HT-29 (cell line): Measurements from ENCODE around the gene ARID3B. TPM values are rescaled to one million over a fixed set of nuclear protein-coding genes. Genes with fewer than 3 reads are reported as not detected.
"Not testable (repeated sequence)": the region's sequence is repeated elsewhere in the genome, so short reads cannot be mapped to it uniquely, and the experiment has no call there.

Experiments used
- DNase-seq: peaks from one replicate; pipeline ENCODE4 v3.0.0-alpha.2; 2015; ENCODE audit warnings: low spot score
- total RNA-seq: library from RNA; depleted of rRNA; stranded (reverse); fragments of >200 nt; shearing (Covaris generic); gene quantifications from 2 replicates; pipeline ENCODE4 v1.2.3, GENCODE V29; 2014

Gene ARID3B
- total RNA-seq, 1 experiment from 2014 or later = 4.4 TPM

- peak; percentile 86 for DNase-seq
Measured at GRCh38 chr15:74620636-74621545, 79.9 kb downstream of the ARID3B start.

- DNase-seq = no peak
Measured at GRCh38 chr15:74621546-74621920, 80.5 kb downstream of the ARID3B start.

- no peak for DNase-seq
Measured at GRCh38 chr15:74621936-74622335, 80.9 kb downstream of the ARID3B start.

- no peak for DNase-seq
Measured at GRCh38 chr15:74622758-74623157, 81.7 kb downstream of the ARID3B start.

GRCh38 chr15:74624020-74624602, 83.1 kb downstream of the ARID3B start:
- no peak for DNase-seq

GRCh38 chr15:74625693-74626092, 84.7 kb downstream of the ARID3B start:
- DNase-seq = no peak

- DNase-seq = no peak
Measured at GRCh38 chr15:74626336-74626735, 85.3 kb downstream of the ARID3B start.

GRCh38 chr15:74626752-74627692, 86.0 kb downstream of the ARID3B start:
- DNase-seq = no peak

- DNase-seq = no peak
Measured at GRCh38 chr15:74627766-74628165, 86.7 kb downstream of the ARID3B start.

- no peak for DNase-seq
Measured at GRCh38 chr15:74628199-74628598, 87.2 kb downstream of the ARID3B start.

- no peak for DNase-seq
Measured at GRCh38 chr15:74628949-74629348, 87.9 kb downstream of the ARID3B start.

GRCh38 chr15:74629696-74630095, 88.7 kb downstream of the ARID3B start:
- DNase-seq = not testable (repeated sequence)

GRCh38 chr15:74630284-74631086, 89.5 kb downstream of the ARID3B start:
- DNase-seq = no peak

- no peak for DNase-seq
Measured at GRCh38 chr15:74631087-74631385, 90.0 kb downstream of the ARID3B start.

GRCh38 chr15:74631408-74631807, 90.4 kb downstream of the ARID3B start:
- no peak for DNase-seq

GRCh38 chr15:74631935-74632560, 91.0 kb downstream of the ARID3B start:
- peak; percentile 82 for DNase-seq

- no peak for DNase-seq
Measured at GRCh38 chr15:74632601-74633000, 91.6 kb downstream of the ARID3B start.

GRCh38 chr15:74633781-74634180, 92.8 kb downstream of the ARID3B start:
- no peak for DNase-seq

GRCh38 chr15:74635228-74635627, 94.2 kb downstream of the ARID3B start:
- DNase-seq = peak; percentile 90

GRCh38 chr15:74636984-74637383, 96.0 kb downstream of the ARID3B start:
- no peak for DNase-seq

- DNase-seq = no peak
Measured at GRCh38 chr15:74641151-74641550, 100.1 kb downstream of the ARID3B start.
